Lower lobe of right lung (tissue), 2 donors: ENCODE data around the gene IKZF3. TPM values are rescaled to one million over a fixed set of nuclear protein-coding genes. Genes with fewer than 3 reads are reported as not detected.

ENCODE experiments used
- ATAC-seq, 2 donors: fragments of 200-7000 bp; cut with Tn5 transposase; one replicate each; pipeline ENCODE4 v1.9.1; 2020 to 2022; ENCODE audit warnings: mild to moderate bottlenecking in 2 of 2, moderate library complexity in 2 of 2
- DNase-seq: peaks from one replicate; pipeline ENCODE4 v3.0.0-alpha.2; 2020
- H3K27ac ChIP-seq: fragments of 200-600 bp; one replicate; pipeline ENCODE4 v1.8.0; 2022
- H3K27me3 ChIP-seq: fragments of 200-600 bp; one replicate; pipeline ENCODE4 v1.8.0; 2022; ENCODE audit warnings: low read depth
- H3K36me3 ChIP-seq: fragments of 200-600 bp; one replicate; pipeline ENCODE4 v1.8.0; 2022; ENCODE audit warnings: mild to moderate bottlenecking
- H3K4me1 ChIP-seq: fragments of 200-600 bp; one replicate; pipeline ENCODE4 v1.8.0; 2022
- H3K4me3 ChIP-seq: fragments of 200-600 bp; one replicate; pipeline ENCODE4 v1.8.0; 2022; ENCODE audit warnings: mild to moderate bottlenecking
- H3K9me3 ChIP-seq: fragments of 200-600 bp; one replicate; pipeline ENCODE4 v1.8.0; 2022
- intact Hi-C: fragments of 100-400 bp; cut with DNase I; formaldehyde crosslinking; loops from one replicate; pipeline ENCODE4 v1.11.0; 2022
- total RNA-seq: library from RNA; stranded (reverse); fragmentation: NEBNext Ultra II Directional; extraction: Animal tissue kit (Norgen Biotek cat#: 25700); gene quantifications from one replicate; pipeline ENCODE4 v1.2.1, GENCODE V29; 2021
- TF ChIP-seq, protein P1 (sequence below): fragments of 200-600 bp; IDR thresholded peaks from one replicate; pipeline ENCODE4 v1.8.0; 2022; ENCODE audit warnings: antibody characterized with exemption, mild to moderate bottlenecking
- donor health status: DM: no; HTN: yes; CAD: no; lungs with severe emphysema.

The IKZF3 gene
- total RNA-seq, 1 donor from 2014 or later: 7.1 TPM

DNA sequence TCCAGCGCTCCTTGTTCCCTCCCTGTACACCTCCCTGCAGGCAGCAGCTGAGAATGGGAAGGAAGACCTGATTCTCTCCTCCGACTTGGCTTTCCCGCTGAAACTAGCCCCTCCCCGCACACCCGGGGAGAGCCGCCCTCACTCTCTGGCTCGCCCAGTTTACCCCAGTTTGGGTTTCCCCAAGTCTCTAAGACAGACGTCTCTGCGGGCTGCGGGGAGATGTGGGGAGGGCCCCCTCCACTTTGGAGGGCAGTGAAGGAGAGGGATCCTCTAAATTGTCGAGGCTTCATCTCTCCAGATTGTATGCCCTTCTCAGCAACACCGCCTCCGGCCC is 125.6 kb downstream of the IKZF3 start:
- Histone ChIP-seq H3K4me1 (peaks cover 24% of the 10 kb centered on the region), H3K27ac (peak overlapping the region; percentile 76), H3K36me3 (peaks cover 1% of the 10 kb centered on the region), H3K27me3 (peaks cover 39% of the 10 kb centered on the region), H3K9me3 (no peaks in the 10 kb centered on the region), H3K4me3 (peak overlapping the region; percentile 62)
- intact Hi-C loops: no loop called here
- ATAC-seq: peak; percentile 27 to 66
- TF ChIP-seq, protein P1, sequence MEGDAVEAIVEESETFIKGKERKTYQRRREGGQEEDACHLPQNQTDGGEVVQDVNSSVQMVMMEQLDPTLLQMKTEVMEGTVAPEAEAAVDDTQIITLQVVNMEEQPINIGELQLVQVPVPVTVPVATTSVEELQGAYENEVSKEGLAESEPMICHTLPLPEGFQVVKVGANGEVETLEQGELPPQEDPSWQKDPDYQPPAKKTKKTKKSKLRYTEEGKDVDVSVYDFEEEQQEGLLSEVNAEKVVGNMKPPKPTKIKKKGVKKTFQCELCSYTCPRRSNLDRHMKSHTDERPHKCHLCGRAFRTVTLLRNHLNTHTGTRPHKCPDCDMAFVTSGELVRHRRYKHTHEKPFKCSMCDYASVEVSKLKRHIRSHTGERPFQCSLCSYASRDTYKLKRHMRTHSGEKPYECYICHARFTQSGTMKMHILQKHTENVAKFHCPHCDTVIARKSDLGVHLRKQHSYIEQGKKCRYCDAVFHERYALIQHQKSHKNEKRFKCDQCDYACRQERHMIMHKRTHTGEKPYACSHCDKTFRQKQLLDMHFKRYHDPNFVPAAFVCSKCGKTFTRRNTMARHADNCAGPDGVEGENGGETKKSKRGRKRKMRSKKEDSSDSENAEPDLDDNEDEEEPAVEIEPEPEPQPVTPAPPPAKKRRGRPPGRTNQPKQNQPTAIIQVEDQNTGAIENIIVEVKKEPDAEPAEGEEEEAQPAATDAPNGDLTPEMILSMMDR: no peak
- no peak for DNase-seq

DNA sequence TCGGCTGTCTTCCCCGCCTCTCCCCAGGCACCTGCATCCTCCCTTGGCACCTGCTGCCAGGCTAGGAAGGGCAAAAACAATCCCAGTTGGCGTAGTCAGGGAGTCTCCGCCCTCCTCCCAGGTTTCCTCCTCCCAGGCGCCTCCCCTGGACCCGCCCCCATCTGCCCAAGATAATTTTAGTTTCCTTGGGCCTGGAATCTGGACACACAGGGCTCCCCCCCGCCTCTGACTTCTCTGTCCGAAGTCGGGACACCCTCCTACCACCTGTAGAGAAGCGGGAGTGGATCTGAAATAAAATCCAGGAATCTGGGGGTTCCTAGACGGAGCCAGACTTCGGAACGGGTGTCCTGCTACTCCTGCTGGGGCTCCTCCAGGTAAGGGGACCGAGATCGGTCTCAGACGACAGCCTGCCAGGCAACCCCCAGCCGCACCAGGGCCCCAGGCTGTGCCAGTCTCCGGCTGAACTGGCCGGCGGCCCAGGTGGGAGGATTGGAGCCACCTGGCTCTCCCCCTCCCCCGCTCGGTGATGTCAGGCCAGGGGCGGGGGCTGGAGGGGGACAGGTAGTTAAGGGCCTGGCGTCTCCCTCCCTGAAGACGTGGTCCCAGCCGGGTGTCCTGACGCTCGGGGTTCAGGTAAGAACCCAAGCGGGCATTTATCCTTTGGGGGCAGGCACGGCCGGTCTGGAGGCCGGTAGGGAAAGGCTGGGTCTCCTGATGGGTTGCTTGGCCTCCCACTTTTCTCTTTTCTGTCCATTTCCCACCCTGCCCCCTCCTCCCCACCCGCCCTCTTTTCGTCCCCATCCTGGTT is 126.1 kb downstream of the IKZF3 start, which contains the start of gene GRB7:
Gene GRB7, plus strand, starts transcription at position 179 of the 808 bp plus-strand sequence. CDS start 4,364 bp downstream, outside the sequence.
- Histone ChIP-seq H3K27ac (peak within 1 kb of the TSS; percentile 76), H3K9me3 (no peaks in the 10 kb centered on the region), H3K36me3 (no peaks in the 10 kb centered on the region), H3K4me3 (peak within 1 kb of the TSS; percentile 62), H3K4me1 (peaks cover 24% of the 10 kb centered on the region), H3K27me3 (peaks cover 39% of the 10 kb centered on the region)
- DNase-seq (peak; percentile 84), ATAC-seq (peak; percentile 79 to 80)
- intact Hi-C loops: no loop called here
- TF ChIP-seq, protein P1: no peak

DNA sequence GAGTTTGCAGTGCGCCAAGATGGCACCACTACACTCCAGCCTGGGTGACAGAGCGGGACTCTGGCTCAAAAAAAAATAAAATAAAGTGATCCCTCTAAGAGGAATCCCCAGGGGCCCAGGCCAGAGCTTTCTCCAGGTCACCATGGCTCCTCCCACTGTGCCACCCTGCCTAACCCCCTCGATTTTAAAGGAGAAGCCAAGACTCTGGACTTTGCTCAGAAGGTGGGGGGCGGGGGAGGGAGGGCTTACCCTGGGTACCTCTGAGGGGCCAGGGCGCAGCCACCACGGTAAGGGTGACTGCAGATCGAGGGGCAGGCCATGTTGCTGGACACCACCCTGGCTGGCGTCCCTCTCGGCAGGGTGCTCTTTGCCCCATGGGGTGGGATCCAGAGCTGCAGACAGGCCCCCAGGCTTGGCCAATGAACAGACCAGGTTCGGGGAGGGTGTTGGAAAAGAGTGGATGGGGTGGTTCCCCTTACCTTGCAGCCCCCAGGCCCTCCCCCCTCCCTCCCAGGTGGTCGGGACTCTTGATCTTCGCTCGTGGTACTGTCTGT is 126.8 kb downstream of the IKZF3 start:
- ATAC-seq (peak in 1 of 2 donors; percentile 2), DNase-seq (no peak)
- intact Hi-C loops: no loop called here
- Histone ChIP-seq H3K27me3 (peaks cover 34% of the 10 kb centered on the region), H3K4me3 (peak overlapping the region; percentile 62), H3K9me3 (no peaks in the 10 kb centered on the region), H3K36me3 (no peaks in the 10 kb centered on the region), H3K27ac (peak overlapping the region; percentile 76), H3K4me1 (peaks cover 24% of the 10 kb centered on the region)
- TF ChIP-seq, protein P1: no peak

DNA sequence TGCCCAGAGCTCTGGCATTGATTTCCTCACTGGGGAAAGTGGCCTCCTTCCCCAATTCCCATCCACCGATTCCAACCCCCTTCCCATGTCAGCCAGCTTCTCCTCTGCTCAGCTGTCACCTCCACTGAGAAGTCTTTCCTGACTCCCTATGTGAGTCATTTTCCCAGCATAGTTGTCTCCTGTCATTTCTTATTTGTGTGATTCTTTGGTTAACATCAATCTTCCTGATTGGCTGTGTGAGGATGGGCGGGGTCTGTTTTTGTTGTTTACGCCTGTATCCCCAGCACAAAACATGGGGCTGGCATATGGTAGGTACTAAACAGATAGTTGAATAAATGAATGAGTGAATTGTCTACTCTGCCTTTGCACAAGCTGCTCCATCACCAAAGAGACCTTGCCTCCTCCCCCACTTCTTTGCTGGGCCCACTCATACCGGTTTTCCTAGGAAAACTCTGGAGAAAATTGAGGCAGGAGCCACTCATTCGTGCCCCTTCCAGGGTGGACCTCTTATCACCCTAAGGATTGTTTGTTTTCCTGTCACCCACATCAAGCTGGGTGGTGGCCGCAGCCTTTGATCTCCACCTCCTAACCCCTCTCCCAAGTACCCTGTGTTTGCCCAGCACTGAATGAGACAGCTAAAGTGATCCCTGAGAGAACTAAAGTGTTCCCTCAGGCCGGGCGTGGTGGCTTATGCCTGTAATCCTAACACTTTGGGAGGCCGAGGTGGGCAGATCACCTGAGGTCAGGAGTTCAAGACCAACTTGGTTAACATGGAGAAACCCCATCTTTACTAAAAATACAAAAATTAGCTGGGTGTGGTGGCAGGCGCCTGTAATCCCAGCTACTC is 127.6 kb downstream of the IKZF3 start:
- peaks cover 24% of the 10 kb centered on the region for H3K4me1 ChIP-seq
- H3K36me3 ChIP-seq: no peaks in the 10 kb centered on the region
- H3K9me3 ChIP-seq: no peaks in the 10 kb centered on the region
- ATAC-seq: peak; percentile 46 to 47
- peak overlapping the region; percentile 76 for H3K27ac ChIP-seq
- DNase-seq: no peak
- intact Hi-C loops: no loop called here
- peak overlapping the region; percentile 62 for H3K4me3 ChIP-seq
- peaks cover 32% of the 10 kb centered on the region for H3K27me3 ChIP-seq
- TF ChIP-seq, protein P1: no peak

DNA sequence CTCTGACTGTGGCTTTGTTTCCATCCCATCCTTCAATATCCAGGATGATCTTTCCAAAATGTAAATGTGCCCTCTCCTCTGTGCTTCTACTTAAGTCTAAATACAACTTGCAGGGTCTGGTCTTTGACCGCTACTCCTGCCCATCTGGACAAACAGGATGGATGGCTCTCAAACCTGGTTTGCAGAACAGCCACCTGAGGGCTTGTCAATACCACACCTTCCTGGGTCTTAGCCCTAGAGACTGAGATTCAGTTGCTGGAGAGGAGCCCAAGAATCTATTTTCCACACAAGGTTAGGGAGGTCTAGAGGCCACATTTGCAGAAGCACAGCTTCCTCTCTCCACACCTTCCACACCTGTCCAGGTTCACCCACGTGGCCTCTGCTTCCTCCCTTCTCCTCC is 128.2 kb downstream of the IKZF3 start:
- H3K27ac ChIP-seq: no peak overlapping the region
- DNase-seq: no peak
- no peak for ATAC-seq
- H3K4me3 ChIP-seq: no peak overlapping the region
- H3K9me3 ChIP-seq: no peaks in the 10 kb centered on the region
- H3K4me1 ChIP-seq: peaks cover 17% of the 10 kb centered on the region
- TF ChIP-seq, protein P1: no peak
- peaks cover 32% of the 10 kb centered on the region for H3K27me3 ChIP-seq
- intact Hi-C loops: no loop called here
- no peaks in the 10 kb centered on the region for H3K36me3 ChIP-seq
